HepG2 (cell line): ENCODE data around the gene PTGDR2. TPM values are rescaled to one million over a fixed set of nuclear protein-coding genes. Genes with fewer than 3 reads are reported as not detected.
A peak's percentile ranks its signal among the peaks of the same experiment; 100 is the strongest.

Experiments
- DDIT3 ChIP-seq: sonication (generic); formaldehyde crosslinking; IDR thresholded peaks from 2 replicates; pipeline ENCODE4 v1.4.0; 2020; ENCODE audit warnings: mild to moderate bottlenecking, missing genetic modification reagents
- HCFC1 ChIP-seq: fragments of 150-350 bp; IDR thresholded peaks from 2 replicates; pipeline ENCODE4 v1.6.1; 2014; ENCODE audit warnings: low read depth, low read length
- HNRNPK ChIP-seq: fragments of 200-400 bp; formaldehyde crosslinking; IDR thresholded peaks from 2 replicates; pipeline ENCODE4 v1.6.1; 2018; ENCODE audit warnings: low read length, low read depth, moderate library complexity, mild to moderate bottlenecking; ENCODE audit not compliant: poor library complexity, severe bottlenecking
- IRX3 ChIP-seq: sonication (generic); formaldehyde crosslinking; IDR thresholded peaks from 2 replicates; pipeline ENCODE4 v1.8.1; 2023; ENCODE audit warnings: mild to moderate bottlenecking, low read depth, missing genetic modification reagents, borderline replicate concordance
- KDM3A ChIP-seq: IDR thresholded peaks from 2 replicates; pipeline ENCODE4 v1.6.1; 2018; ENCODE audit warnings: low read depth, missing compliant biosample characterization
- MXD1 ChIP-seq: sonication (generic); formaldehyde crosslinking; IDR thresholded peaks from 2 replicates; pipeline ENCODE4 v1.4.0; 2020; ENCODE audit warnings: mild to moderate bottlenecking, missing genetic modification reagents
- MYPOP ChIP-seq: sonication (generic); formaldehyde crosslinking; IDR thresholded peaks from 2 replicates; pipeline ENCODE4 v1.8.1; 2023; ENCODE audit warnings: mild to moderate bottlenecking, moderate library complexity, missing genetic modification reagents
- PITX1 ChIP-seq: sonication (generic); formaldehyde crosslinking; IDR thresholded peaks from 2 replicates; pipeline ENCODE4 v1.5.1; 2020; ENCODE audit warnings: mild to moderate bottlenecking, missing genetic modification reagents
- SIX1 ChIP-seq: sonication (generic); formaldehyde crosslinking; IDR thresholded peaks from 2 replicates; pipeline ENCODE4 v1.4.0; 2020; ENCODE audit warnings: missing genetic modification reagents, borderline replicate concordance
- TP53 ChIP-seq: sonication (generic); formaldehyde crosslinking; conservative IDR thresholded peaks from 2 replicates; pipeline ENCODE4 v1.4.0; 2020; ENCODE audit warnings: missing genetic modification reagents
- ZBTB14 ChIP-seq: sonication (generic); formaldehyde crosslinking; IDR thresholded peaks from 2 replicates; pipeline ENCODE4 v1.4.0; 2020; ENCODE audit warnings: missing genetic modification reagents
- ZFP36L2 ChIP-seq: sonication (generic); formaldehyde crosslinking; IDR thresholded peaks from 2 replicates; pipeline ENCODE4 v1.4.0; 2020; ENCODE audit warnings: missing genetic modification reagents
- ZFP91 ChIP-seq: sonication (generic); formaldehyde crosslinking; IDR thresholded peaks from 2 replicates; pipeline ENCODE4 v1.9.0; 2022; ENCODE audit warnings: missing genetic modification reagents, mild to moderate bottlenecking, borderline replicate concordance
- ZNF280D ChIP-seq: sonication (generic); formaldehyde crosslinking; IDR thresholded peaks from 2 replicates; pipeline ENCODE4 v1.5.1; 2020; ENCODE audit warnings: mild to moderate bottlenecking, missing genetic modification reagents
- ZNF34 ChIP-seq: sonication (generic); formaldehyde crosslinking; IDR thresholded peaks from 2 replicates; pipeline ENCODE4 v1.4.0; 2020; ENCODE audit warnings: mild to moderate bottlenecking, missing genetic modification reagents, borderline replicate concordance
- ZNF563 ChIP-seq: sonication (generic); formaldehyde crosslinking; IDR thresholded peaks from 2 replicates; pipeline ENCODE4 v1.8.0; 2022; ENCODE audit warnings: mild to moderate bottlenecking, moderate library complexity, missing genetic modification reagents
- ZNF883 ChIP-seq: sonication (generic); formaldehyde crosslinking; IDR thresholded peaks from 2 replicates; pipeline ENCODE4 v1.5.1; 2020; ENCODE audit warnings: mild to moderate bottlenecking, missing genetic modification reagents; ENCODE audit errors: not compliant biosample characterization
- polyA plus RNA-seq, 8 experiments: library from polyadenylated mRNA; depleted of rRNA in 3 of 8; stranded (reverse) in 7 of 8; unstranded in 1 of 8; fragments of >200 nt; fragmentation: Illumina TruSeq in 4 of 8; extraction: Trizol in 4 of 8; gene quantifications; 2 replicates each; pipeline versions ENCODE4 v1.2.1 to v1.2.3, GENCODE V29; 2011 to 2016; ENCODE audit warnings: low read depth in 4 of 8, missing spikeins in 1 of 8, mixed read lengths in 1 of 8; ENCODE audit not compliant: insufficient read depth in 1 of 8
- total RNA-seq, 5 experiments: library from RNA; depleted of rRNA; stranded (reverse); fragments of >200 nt; fragmentation: Illumina TruSeq; extraction: Trizol; gene quantifications; 2 replicates each; pipeline ENCODE4 v1.2.3, GENCODE V29; 2016; ENCODE audit warnings: low read depth in 1 of 5

PTGDR2 gene
- total and polyA plus RNA-seq, 2 of the 13 experiments (the other 11 are each of a cell fraction or from before 2014, with no cell fraction given), result 1.9 to 2.5 TPM

GRCh38 chr11:60841797-60842667 is 13.7 kb downstream of the PTGDR2 start, which contains the start of gene CCDC86 (continued):
- TF ChIP-seq ZBTB14 (CRISPR knock-in tag) (peak; percentile 33; the same call in 1 of the 2 replicates), PITX1 (CRISPR knock-in tag) (peak; percentile 39; the same call in 1 of the 2 replicates), ZNF280D (peak; percentile 63; the same call in 1 of the 2 replicates), ZNF34 (no peak; the same call in 1 of the 2 replicates), ZFP91 (CRISPR knock-in tag) (peak; percentile 84), HCFC1 (peak; percentile 85), TP53 (CRISPR knock-in tag) (0 out of 2 replicates have a peak, but pooled peaks have one; percentile 80), SIX1 (CRISPR knock-in tag) (no peak), MYPOP (peak; percentile 57; the same call in 1 of the 2 replicates), ZNF883 (CRISPR knock-in tag) (peak; percentile 71), MXD1 (CRISPR knock-in tag) (peak; percentile 100), IRX3 (peak; percentile 38; the same call in 1 of the 2 replicates), HNRNPK (peak; percentile 69), ZFP36L2 (CRISPR knock-in tag) (no peak), DDIT3 (CRISPR knock-in tag) (no peak), KDM3A (peak; percentile 82), ZNF563 (CRISPR knock-in tag) (0 out of 2 replicates have a peak, but pooled peaks have one; percentile 68)
